Liver (tissue), 9 donors: Measurements from ENCODE around the gene PHLPP1. TPM values are rescaled to one million over a fixed set of nuclear protein-coding genes. Genes with fewer than 3 reads are reported as not detected.

ENCODE experiments used
- DNase-seq: peaks from one replicate; pipeline ENCODE4 v3.0.0-alpha.2; 2017; ENCODE audit warnings: low spot score
- H3K27ac ChIP-seq, 2 donors: one replicate each; pipeline ENCODE4 v1.7.0; 2013; ENCODE audit warnings: inconsistent platforms in 2 of 2, low read length in 2 of 2, control low read depth in 1 of 2, low read depth in 1 of 2, mild to moderate bottlenecking in 1 of 2
- H3K27me3 ChIP-seq, 4 donors: one replicate each; pipeline versions ENCODE4 v1.6.1 to v1.7.0; 2013; ENCODE audit warnings: low read length in 3 of 4, inconsistent platforms in 1 of 4, mild to moderate bottlenecking in 1 of 4, moderate library complexity in 1 of 4; ENCODE audit not compliant: control insufficient read depth in 4 of 4, insufficient read depth in 4 of 4
- H3K36me3 ChIP-seq, 4 donors: one replicate each; pipeline versions ENCODE4 v1.6.1 to v1.7.0; 2013; ENCODE audit warnings: low read length in 3 of 4, mild to moderate bottlenecking in 3 of 4, low read depth in 1 of 4, moderate library complexity in 1 of 4; ENCODE audit not compliant: control insufficient read depth in 4 of 4, insufficient read depth in 3 of 4
- H3K4me1 ChIP-seq, 4 donors: one replicate each; pipeline versions ENCODE4 v1.6.1 to v1.7.0; 2013; ENCODE audit warnings: low read length in 3 of 4, mild to moderate bottlenecking in 3 of 4, moderate library complexity in 1 of 4; ENCODE audit not compliant: control insufficient read depth in 4 of 4, insufficient read depth in 4 of 4
- H3K4me3 ChIP-seq, 3 donors: one replicate each; pipeline versions ENCODE4 v1.6.1 to v1.7.0; 2013; ENCODE audit warnings: low read length in 3 of 3, control low read depth in 1 of 3, low read depth in 1 of 3, mild to moderate bottlenecking in 1 of 3
- H3K9ac ChIP-seq, 2 donors: one replicate each; pipeline ENCODE4 v1.7.0; 2013; ENCODE audit warnings: low read length in 2 of 2, mild to moderate bottlenecking in 2 of 2, moderate library complexity in 2 of 2, control low read depth in 1 of 2, low read depth in 1 of 2
- H3K9me3 ChIP-seq, 4 donors: one replicate each; pipeline versions ENCODE4 v1.6.1 to v1.7.0; 2013; ENCODE audit warnings: low read length in 3 of 4; ENCODE audit not compliant: control insufficient read depth in 4 of 4
- FOXA2 ChIP-seq: IDR thresholded peaks from 2 replicates; pipeline ENCODE4 v1.6.1; 2016; ENCODE audit warnings: antibody characterized with exemption
- GABPA ChIP-seq, 2 donors: IDR thresholded peaks in 1 of 2; conservative IDR thresholded peaks in 1 of 2; 2 replicates each; pipeline ENCODE4 v1.6.1; 2016; ENCODE audit warnings: antibody characterized with exemption in 2 of 2, mild to moderate bottlenecking in 1 of 2, moderate library complexity in 1 of 2
- HNF4A ChIP-seq, 2 donors: conservative IDR thresholded peaks; 2 replicates each; pipeline ENCODE4 v1.6.1; 2016; ENCODE audit warnings: antibody characterized with exemption in 2 of 2, mild to moderate bottlenecking in 2 of 2
- HNF4G ChIP-seq: IDR thresholded peaks from 2 replicates; pipeline ENCODE4 v1.6.1; 2016; ENCODE audit warnings: antibody characterized with exemption
- JUND ChIP-seq, 2 donors: IDR thresholded peaks; 2 replicates each; pipeline ENCODE4 v1.6.1; 2016; ENCODE audit warnings: antibody characterized with exemption in 2 of 2
- RAD21 ChIP-seq, 2 donors: IDR thresholded peaks; 2 replicates each; pipeline ENCODE4 v1.6.1; 2016; ENCODE audit warnings: antibody characterized with exemption in 2 of 2, mild to moderate bottlenecking in 2 of 2
- RXRA ChIP-seq, 2 donors: IDR thresholded peaks; 2 replicates each; pipeline ENCODE4 v1.6.1; 2017 to 2018; ENCODE audit warnings: antibody characterized with exemption in 2 of 2, mild to moderate bottlenecking in 1 of 2
- SP1 ChIP-seq: IDR thresholded peaks from 2 replicates; pipeline ENCODE4 v1.6.1; 2018; ENCODE audit warnings: antibody characterized with exemption, mild to moderate bottlenecking
- TAF1 ChIP-seq: conservative IDR thresholded peaks from 2 replicates; pipeline ENCODE4 v1.6.1; 2016; ENCODE audit warnings: antibody characterized with exemption, mild to moderate bottlenecking
- YY1 ChIP-seq: IDR thresholded peaks from 2 replicates; pipeline ENCODE4 v1.6.1; 2016; ENCODE audit warnings: antibody characterized with exemption, mild to moderate bottlenecking
- WGBS: extraction: QIAGEN DNeasy Blood & Tissue Kit; methylation state at CpG from one replicate; pipeline ENCODE4 v1.1.7; 2013; 5-methylcytosine and 5-hydroxymethylcytosine counted together
- polyA plus RNA-seq, 2 donors: library from polyadenylated mRNA; stranded (reverse) in 1 of 2; unstranded in 1 of 2; fragments of 200-250 nt in 1 of 2; fragments of >200 nt in 1 of 2; fragmentation: Nextera tagmentation in 1 of 2; extraction: Ambion mirVana in 1 of 2; gene quantifications; one replicate each; pipeline versions ENCODE4 v1.2.1 to v1.2.3, GENCODE V29; 2013 to 2015
- total RNA-seq, 2 donors: library from RNA; depleted of rRNA; stranded (reverse); fragments of >200 nt; gene quantifications; one replicate each; pipeline ENCODE4 v1.2.3, GENCODE V29; 2014
- TF ChIP-seq, protein P1 (sequence below): IDR thresholded peaks from 2 replicates; pipeline ENCODE4 v1.6.1; 2016; ENCODE audit warnings: antibody characterized with exemption
- TF ChIP-seq, protein P2 (sequence below): fragments of 150-350 bp; IDR thresholded peaks from 2 replicates; pipeline ENCODE4 v1.5.1; 2017; ENCODE audit warnings: improper control_type of control experiment, low read depth, low read length; ENCODE audit not compliant: missing input control
- TF ChIP-seq, protein P3 (sequence below): IDR thresholded peaks from 2 replicates; pipeline ENCODE4 v1.6.1; 2016; ENCODE audit warnings: antibody characterized with exemption
- TF ChIP-seq, protein P4 (sequence below): IDR thresholded peaks from 2 replicates; pipeline ENCODE4 v1.6.1; 2016; ENCODE audit warnings: antibody characterized with exemption
- TF ChIP-seq, protein P5 (sequence below): IDR thresholded peaks from 2 replicates; pipeline ENCODE4 v1.6.1; 2016; ENCODE audit warnings: antibody characterized with exemption, mild to moderate bottlenecking
- donor health status: healthy.
- donor health status: healthy.
- donor health status: healthy.
- donor health status: healthy.
- donor health status: healthy.

PHLPP1 gene
- total and polyA plus RNA-seq, 4 donors: 4.2 to 14.5 (median 8.6) TPM

DNA sequence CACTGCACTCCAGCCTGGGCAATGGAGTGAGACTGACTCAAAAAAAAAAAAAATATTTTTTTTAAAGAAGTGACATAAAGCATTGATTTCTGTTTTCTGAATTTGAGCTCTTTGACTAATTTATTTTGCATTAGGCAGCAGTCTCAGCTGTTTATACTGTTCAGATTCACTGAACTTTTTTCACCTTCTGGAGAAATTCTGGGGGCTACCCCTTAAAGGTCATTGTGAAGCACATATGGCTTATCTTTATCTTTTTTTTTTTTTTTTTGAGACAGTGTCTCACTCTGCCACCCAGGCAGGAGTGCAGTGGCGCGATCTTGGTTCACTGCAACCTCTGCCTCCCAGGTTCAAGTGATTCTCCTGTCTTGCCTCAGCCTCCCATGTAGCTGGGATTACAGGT is 12.9 kb downstream of the PHLPP1 start:
- Histone ChIP-seq H3K9ac (no peak overlapping the region), H3K36me3 (no peaks in the 10 kb centered on the region), H3K4me1 (peaks cover 4 to 11% (median 8%) of the 10 kb centered on the region in 4 donors), H3K27ac (no peak overlapping the region), H3K27me3 (no peaks in the 10 kb centered on the region), H3K9me3 (peaks cover 0 to 5% (median 0%) of the 10 kb centered on the region in 4 donors), H3K4me3 (no peak overlapping the region)
- WGBS: 99% methylated on average over 2 of the region's 2 CpGs
- DNase-seq: no peak
- TF ChIP-seq JUND (IDR thresholded peaks at IDR 0.05) (no peak), SP1 (no peak), HNF4G (no peak), FOXA2 (no peak), RXRA (IDR thresholded peaks at IDR 0.05) (no peak), TAF1 (no peak)
- TF ChIP-seq, protein P1, sequence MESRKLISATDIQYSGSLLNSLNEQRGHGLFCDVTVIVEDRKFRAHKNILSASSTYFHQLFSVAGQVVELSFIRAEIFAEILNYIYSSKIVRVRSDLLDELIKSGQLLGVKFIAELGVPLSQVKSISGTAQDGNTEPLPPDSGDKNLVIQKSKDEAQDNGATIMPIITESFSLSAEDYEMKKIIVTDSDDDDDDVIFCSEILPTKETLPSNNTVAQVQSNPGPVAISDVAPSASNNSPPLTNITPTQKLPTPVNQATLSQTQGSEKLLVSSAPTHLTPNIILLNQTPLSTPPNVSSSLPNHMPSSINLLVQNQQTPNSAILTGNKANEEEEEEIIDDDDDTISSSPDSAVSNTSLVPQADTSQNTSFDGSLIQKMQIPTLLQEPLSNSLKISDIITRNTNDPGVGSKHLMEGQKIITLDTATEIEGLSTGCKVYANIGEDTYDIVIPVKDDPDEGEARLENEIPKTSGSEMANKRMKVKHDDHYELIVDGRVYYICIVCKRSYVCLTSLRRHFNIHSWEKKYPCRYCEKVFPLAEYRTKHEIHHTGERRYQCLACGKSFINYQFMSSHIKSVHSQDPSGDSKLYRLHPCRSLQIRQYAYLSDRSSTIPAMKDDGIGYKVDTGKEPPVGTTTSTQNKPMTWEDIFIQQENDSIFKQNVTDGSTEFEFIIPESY: no peak

DNA sequence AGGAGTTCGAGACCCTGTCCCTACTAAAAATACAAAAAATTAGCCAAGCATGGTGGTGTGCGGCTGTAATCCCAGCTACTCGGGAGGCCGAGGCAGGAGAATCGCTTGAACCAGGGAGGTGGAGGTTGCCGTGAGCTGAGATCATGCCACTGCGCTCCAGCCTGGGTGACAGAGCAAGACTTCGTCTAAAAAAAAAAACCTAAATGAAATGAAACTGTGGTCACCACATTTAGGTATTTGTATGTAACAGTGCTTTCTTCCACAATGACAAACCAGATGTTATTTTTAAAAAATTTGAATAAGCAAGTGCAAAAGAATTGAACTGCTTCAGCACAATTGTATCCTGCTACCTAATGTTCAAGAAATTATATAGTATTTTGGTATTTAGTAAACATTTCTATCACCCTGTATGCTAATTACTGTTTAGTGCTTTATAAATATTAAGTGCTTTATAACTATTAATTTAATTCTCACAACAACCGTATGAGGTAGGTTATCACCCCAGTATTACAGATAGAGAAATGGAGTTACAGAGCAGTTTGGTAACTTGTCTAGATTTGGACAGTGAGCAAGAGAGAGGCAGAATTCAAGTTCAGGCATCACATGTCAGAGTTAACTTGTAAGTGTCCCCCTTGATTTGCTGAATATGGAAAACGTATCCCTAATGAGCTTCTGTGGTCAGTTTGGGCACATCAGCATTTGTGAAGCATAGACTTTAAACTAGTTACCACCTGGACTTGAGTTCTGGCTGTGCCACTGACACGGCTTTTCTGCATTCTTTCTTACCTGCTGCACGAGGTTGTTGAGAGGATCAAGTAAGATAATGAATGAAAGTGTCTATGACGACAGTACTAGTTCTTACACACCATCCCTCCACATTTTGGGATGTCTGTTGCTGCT is 14.4 kb downstream of the PHLPP1 start:
- peaks cover 0 to 5% (median 0%) of the 10 kb centered on the region in 4 donors for H3K9me3 ChIP-seq
- no peak overlapping the region for H3K27ac ChIP-seq
- DNase-seq: no peak
- peaks cover 0 to 5% (median 2%) of the 10 kb centered on the region in 4 donors for H3K4me1 ChIP-seq
- TF ChIP-seq, protein P2, sequence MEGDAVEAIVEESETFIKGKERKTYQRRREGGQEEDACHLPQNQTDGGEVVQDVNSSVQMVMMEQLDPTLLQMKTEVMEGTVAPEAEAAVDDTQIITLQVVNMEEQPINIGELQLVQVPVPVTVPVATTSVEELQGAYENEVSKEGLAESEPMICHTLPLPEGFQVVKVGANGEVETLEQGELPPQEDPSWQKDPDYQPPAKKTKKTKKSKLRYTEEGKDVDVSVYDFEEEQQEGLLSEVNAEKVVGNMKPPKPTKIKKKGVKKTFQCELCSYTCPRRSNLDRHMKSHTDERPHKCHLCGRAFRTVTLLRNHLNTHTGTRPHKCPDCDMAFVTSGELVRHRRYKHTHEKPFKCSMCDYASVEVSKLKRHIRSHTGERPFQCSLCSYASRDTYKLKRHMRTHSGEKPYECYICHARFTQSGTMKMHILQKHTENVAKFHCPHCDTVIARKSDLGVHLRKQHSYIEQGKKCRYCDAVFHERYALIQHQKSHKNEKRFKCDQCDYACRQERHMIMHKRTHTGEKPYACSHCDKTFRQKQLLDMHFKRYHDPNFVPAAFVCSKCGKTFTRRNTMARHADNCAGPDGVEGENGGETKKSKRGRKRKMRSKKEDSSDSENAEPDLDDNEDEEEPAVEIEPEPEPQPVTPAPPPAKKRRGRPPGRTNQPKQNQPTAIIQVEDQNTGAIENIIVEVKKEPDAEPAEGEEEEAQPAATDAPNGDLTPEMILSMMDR: no peak
- TF ChIP-seq RXRA (IDR thresholded peaks at IDR 0.05): no peak
- TF ChIP-seq, protein P3, sequence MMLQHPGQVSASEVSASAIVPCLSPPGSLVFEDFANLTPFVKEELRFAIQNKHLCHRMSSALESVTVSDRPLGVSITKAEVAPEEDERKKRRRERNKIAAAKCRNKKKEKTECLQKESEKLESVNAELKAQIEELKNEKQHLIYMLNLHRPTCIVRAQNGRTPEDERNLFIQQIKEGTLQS: no peak
- no peak for TF ChIP-seq GABPA (IDR thresholded peaks at IDR 0.05 in 1 of 2, conservative IDR thresholded peaks at IDR 0.05 in 1 of 2)
- TF ChIP-seq HNF4G: no peak
- TF ChIP-seq, protein P4, sequence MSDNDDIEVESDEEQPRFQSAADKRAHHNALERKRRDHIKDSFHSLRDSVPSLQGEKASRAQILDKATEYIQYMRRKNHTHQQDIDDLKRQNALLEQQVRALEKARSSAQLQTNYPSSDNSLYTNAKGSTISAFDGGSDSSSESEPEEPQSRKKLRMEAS: no peak
- H3K36me3 ChIP-seq: no peaks in the 10 kb centered on the region
- no peaks in the 10 kb centered on the region for H3K27me3 ChIP-seq
- no peak overlapping the region for H3K4me3 ChIP-seq
- no peak overlapping the region for H3K9ac ChIP-seq
- WGBS: 95% methylated on average over 13 of the region's 13 CpGs

DNA sequence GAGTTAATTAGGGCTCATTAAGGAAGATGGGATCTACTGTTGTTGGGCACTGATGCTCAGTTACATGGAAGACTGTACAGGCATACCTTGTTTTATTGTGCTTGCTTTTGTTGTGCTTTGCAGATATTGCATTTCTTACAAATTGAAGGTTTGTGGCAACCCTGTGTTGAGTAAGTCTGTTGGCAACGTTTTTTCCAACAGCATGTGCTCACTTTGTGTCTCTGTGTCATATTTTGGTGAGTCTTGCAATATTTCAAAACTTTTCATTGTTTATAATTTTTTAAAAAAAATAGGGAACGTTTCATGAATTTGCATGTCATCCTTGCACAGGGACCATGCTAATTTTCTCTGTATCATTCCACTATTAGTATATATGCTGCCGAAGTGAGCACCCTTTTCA is 15.6 kb downstream of the PHLPP1 start:
- Histone ChIP-seq H3K9me3 (peaks cover 0 to 5% (median 0%) of the 10 kb centered on the region in 4 donors), H3K27me3 (no peaks in the 10 kb centered on the region), H3K4me1 (peaks cover 0 to 5% (median 2%) of the 10 kb centered on the region in 4 donors), H3K36me3 (no peaks in the 10 kb centered on the region), H3K9ac (no peak overlapping the region), H3K27ac (no peak overlapping the region), H3K4me3 (no peak overlapping the region)
- 70% methylated on average over 3 of the region's 3 CpGs for WGBS
- DNase-seq: no peak
- TF ChIP-seq, protein P1: no peak
- no peak for TF ChIP-seq RAD21 (IDR thresholded peaks at IDR 0.05)
- no peak for TF ChIP-seq HNF4G
- TF ChIP-seq, protein P3: no peak
- TF ChIP-seq, protein P5, sequence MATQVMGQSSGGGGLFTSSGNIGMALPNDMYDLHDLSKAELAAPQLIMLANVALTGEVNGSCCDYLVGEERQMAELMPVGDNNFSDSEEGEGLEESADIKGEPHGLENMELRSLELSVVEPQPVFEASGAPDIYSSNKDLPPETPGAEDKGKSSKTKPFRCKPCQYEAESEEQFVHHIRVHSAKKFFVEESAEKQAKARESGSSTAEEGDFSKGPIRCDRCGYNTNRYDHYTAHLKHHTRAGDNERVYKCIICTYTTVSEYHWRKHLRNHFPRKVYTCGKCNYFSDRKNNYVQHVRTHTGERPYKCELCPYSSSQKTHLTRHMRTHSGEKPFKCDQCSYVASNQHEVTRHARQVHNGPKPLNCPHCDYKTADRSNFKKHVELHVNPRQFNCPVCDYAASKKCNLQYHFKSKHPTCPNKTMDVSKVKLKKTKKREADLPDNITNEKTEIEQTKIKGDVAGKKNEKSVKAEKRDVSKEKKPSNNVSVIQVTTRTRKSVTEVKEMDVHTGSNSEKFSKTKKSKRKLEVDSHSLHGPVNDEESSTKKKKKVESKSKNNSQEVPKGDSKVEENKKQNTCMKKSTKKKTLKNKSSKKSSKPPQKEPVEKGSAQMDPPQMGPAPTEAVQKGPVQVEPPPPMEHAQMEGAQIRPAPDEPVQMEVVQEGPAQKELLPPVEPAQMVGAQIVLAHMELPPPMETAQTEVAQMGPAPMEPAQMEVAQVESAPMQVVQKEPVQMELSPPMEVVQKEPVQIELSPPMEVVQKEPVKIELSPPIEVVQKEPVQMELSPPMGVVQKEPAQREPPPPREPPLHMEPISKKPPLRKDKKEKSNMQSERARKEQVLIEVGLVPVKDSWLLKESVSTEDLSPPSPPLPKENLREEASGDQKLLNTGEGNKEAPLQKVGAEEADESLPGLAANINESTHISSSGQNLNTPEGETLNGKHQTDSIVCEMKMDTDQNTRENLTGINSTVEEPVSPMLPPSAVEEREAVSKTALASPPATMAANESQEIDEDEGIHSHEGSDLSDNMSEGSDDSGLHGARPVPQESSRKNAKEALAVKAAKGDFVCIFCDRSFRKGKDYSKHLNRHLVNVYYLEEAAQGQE: no peak
- no peak for TF ChIP-seq HNF4A (conservative IDR thresholded peaks at IDR 0.05)
- no peak for TF ChIP-seq FOXA2
- no peak for TF ChIP-seq TAF1
- TF ChIP-seq SP1: no peak
- no peak for TF ChIP-seq GABPA (IDR thresholded peaks at IDR 0.05 in 1 of 2, conservative IDR thresholded peaks at IDR 0.05 in 1 of 2)
- no peak for TF ChIP-seq YY1
